Measurements from ENCODE around the gene EIPR1.

EIPR1 gene

GRCh38 chr2:3355951-3356569, 21.6 kb downstream of the EIPR1 start:
- DNase-seq, result no peak

GRCh38 chr2:3354986-3355385, 22.6 kb downstream of the EIPR1 start:
- DNase-seq, result no peak

- no peak for DNase-seq
Observed at GRCh38 chr2:3349211-3349693, 28.4 kb downstream of the EIPR1 start.

DNA sequence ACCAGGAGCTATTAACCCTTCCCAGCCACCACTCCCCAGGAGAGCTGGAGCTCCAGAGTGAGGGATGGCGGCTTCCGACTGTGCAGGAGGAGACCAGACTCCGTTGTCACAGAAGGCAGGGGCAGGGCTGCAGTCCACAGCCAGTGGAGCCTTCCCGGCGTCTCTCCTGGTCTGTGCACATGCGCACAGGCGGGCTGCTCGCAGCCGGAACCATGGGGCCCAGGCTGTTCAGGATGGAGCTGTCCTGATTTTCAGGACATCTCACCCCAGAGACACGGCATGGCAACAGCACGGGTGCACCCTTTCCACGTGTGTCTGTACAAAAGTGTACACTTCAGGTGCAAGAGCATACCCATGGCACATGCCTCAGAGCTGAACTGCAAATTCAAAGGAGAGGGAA, 28.9 kb downstream of the EIPR1 start:
- no peak for DNase-seq

- DNase-seq, result no peak
Observed at GRCh38 chr2:3345621-3346020, 32.0 kb downstream of the EIPR1 start.

GRCh38 chr2:3344897-3345296, 32.7 kb downstream of the EIPR1 start:
- DNase-seq, result no peak

DNA sequence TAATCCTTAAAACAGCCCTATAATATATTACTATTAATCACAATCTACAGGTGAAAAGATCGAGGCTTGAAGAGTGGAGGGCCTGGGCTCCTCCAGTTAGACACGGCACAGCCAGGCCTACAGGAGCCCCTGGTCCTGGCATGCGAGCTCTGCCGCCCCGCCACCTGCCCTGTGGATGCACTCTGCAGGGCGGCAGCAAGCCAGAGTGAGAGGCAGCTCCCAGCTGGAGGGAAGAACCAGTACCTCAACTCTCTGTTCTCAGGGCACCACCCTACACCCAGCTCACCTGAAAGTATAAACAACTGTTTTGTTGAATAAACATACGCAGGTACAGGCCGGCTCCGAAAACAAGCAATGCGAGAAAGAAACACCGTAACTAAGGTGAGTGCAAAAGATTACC, 34.6 kb downstream of the EIPR1 start:
- DNase-seq, result no peak

GRCh38 chr2:3342324-3342723, 35.3 kb downstream of the EIPR1 start:
- DNase-seq, result no peak

DNA sequence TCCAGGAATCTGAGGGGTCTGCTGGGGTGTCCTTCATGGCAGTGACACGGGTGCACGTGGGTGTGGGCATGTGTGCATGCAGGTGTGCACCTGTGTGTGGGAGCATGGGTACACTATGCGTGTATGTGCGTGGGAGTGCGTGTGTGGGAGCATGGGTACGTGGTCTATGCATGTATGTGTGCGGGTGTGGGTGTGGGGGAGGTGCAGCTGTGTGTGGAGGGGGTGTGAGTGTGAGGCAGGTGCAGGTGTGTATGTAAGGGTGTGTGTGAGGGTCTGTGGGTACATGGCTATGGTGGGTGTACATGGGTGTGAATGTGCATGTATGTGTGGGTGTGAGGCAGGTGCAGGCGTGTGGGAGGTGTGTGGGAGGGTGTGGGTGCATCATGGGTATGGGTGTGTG, 36.3 kb downstream of the EIPR1 start:
- no peak for DNase-seq

- no peak for DNase-seq
Observed at GRCh38 chr2:3340144-3340543, 37.5 kb downstream of the EIPR1 start.

GRCh38 chr2:3338340-3338739, 39.3 kb downstream of the EIPR1 start:
- no peak for DNase-seq

DNA sequence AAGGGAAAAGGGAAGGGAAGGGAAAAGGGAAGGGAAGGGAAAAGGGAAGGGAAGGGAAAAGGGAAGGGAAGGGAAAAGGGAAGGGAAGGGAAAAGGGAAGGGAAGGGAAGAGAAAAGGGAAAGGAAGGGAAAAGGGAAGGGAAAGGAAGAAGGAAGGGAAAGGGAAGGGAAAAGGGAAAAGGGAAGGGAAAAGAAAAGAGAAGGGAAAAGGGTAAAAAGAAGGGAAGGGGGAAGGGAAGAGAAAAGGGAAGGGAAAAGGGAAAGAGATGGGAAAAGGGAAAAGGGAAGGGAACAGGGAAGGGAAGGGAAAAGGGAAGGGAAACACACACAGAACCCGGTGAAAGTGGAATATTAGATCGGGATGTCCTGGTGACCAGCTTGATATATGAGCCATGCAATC, 40.8 kb downstream of the EIPR1 start:
- no peak for DNase-seq

DNA sequence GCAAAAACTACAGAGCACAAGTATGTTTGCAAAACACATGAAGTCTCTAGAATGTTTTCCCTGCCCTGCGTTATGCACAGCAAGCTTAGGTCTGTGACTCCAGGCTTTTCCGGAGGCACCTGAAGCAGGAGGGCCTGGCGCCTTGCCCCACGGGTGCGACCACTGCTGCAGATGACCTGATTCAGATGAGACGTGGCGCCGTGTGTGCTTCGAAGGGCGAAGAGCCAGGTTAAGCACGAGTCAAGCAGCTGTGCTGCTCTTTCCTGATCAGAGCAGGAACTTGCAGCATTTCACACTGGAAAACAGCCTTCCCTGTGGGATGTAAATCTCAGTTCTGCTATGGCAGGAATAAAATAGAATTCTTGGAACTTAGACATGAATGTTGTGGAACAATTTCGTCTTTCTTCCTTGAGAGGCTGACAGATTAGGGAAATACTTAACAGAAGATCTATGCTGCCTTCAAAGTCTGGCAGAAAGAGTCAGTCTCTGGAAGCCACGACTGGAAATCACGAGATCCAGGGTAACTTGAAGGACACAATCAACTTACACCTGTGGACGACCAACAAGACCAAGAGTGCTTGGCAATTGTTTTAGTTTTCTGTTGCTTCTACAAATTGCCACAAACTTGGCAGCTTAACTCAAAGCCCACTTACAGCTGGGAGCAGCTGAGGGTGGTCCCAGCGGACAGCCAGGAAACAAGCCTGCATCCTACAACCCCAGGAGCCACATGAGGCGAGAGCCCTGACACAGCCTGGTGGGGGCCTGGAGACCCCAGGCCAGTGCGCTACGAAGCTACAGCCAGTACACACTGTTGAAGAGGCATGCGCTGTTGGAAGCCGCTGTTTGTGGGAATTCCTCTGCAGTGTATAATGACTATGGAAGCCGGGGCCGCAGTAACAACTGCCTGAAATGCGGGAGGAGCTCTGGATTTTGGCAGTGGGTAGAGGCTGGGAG, 42.9 kb downstream of the EIPR1 start:
- DNase-seq, result no peak

- no peak for DNase-seq
Observed at GRCh38 chr2:3332133-3332532, 45.5 kb downstream of the EIPR1 start.

DNA sequence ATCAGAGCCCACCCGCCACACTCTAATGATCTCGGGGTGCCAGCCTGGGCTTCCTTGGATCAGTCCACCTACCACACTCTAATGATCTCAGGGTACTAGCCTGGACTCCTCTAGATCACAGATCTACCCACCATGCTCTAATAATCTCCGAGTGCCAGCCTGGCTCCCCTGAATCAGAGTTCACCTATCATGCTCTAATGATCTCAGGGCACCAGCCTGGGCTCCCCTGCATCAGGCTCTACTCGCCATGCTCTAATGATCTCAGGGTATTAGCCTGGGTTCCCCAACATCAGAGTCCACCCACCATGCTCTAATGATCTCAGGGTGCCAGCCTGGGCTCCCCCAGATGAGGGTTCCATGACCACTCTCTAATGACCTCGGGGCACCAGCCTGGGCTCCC, 48.1 kb downstream of the EIPR1 start:
- DNase-seq, result no peak

DNA sequence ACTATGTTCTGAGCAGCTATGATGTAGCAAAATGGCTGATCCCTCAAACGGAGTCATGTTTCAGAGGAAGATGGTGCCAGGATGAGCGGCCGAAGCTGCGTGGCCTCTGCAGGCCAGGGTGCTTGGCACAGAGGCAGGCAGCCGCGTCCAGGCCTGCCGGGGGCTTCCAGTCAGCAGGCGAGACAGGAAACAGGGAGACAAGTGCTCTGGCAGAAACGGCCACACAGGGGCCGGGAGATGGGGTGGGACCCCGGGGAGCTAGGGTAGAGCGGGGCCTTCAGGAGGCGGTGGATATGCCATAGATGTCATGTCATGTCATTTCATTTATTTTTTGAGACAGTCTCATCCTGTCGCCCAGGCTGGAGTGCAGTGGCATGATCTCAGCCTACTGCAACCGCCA, 50.7 kb downstream of the EIPR1 start:
- DNase-seq, result no peak

DNA sequence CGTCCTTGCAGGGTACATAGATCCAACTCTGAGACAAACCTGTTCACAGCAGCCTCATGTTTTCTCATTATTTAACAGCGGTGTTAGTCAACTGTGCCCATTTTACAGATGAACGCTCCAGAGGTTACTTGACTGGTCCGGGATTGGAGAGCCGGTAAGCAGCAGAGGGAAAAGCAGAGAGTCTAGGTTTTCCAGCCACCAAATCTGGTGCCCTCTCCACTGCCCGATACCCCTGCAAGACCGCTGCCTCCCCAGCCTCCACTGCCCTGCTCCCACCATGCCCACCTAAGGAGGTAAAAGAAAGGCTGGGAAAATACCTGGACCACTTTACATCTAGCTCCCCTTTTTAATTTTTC, 51.5 kb downstream of the EIPR1 start:
- DNase-seq, result no peak

GRCh38 chr2:3325458-3326181, 52.0 kb downstream of the EIPR1 start:
- DNase-seq, result no peak

- no peak for DNase-seq
Observed at GRCh38 chr2:3324404-3325281, 53.0 kb downstream of the EIPR1 start.

GRCh38 chr2:3324036-3324386, 53.6 kb downstream of the EIPR1 start:
- DNase-seq, result no peak

DNA sequence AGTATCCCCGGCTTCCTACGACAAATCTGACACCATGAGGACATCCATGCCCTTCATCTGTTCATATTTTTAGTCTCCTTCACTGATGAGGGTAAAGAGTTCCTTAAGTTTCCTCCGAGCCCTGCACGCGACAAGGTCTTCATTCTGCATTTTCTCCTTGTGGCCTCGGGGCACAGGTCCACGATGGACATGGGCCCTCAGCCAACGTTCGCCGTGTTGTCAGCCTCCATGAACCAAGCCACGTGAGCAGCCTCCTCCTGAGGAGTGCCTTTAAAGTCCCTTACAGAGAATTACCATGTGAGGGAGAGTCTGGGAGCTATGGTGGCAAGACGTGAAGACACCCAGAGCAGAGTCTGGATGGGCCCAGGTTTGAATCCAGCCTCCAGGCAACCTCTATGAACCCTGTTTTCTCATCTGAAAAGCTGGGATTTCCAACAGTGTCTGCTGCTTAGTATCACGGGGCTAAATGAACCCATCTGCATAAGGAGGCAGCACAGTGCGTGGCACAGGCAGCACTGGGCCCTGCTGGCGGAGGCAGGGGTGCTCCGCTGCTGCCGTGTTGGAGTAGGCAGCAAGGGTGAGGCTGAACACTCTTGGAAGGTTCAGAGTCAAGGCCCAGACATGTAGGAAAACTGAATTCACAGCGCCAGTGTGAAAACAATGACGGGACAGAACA, 54.1 kb downstream of the EIPR1 start:
- no peak for DNase-seq

- no peak for DNase-seq
Observed at GRCh38 chr2:3322311-3322970, 55.2 kb downstream of the EIPR1 start.

Measured in CD4-positive, alpha-beta T cell treated with Interleukin-17A for 4 hours (primary cell).